CD4-positive, alpha-beta T cell treated with Interleukin-21 for 1 hour (primary cell): ENCODE results near the gene OR11H1.
"Not testable (repeated sequence)": the region's sequence is repeated elsewhere in the genome, so short reads cannot be mapped to it uniquely, and the experiment has no call there.

Experiments used
- DNase-seq: peaks from one replicate; pipeline ENCODE4 v3.0.0-alpha.2; 2020

The OR11H1 gene, protein sequence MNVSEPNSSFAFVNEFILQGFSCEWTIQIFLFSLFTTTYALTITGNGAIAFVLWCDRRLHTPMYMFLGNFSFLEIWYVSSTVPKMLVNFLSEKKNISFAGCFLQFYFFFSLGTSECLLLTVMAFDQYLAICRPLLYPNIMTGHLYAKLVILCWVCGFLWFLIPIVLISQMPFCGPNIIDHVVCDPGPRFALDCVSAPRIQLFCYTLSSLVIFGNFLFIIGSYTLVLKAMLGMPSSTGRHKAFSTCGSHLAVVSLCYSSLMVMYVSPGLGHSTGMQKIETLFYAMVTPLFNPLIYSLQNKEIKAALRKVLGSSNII

GRCh38 chr22:15527892-15528291, at the start of gene OR11H1:
Gene OR11H1, plus strand, starts transcription at chr22:15528192. Its CDS starts 0 bp downstream, at chr22:15528192.
- DNase-seq = not testable (repeated sequence)

GRCh38 chr22:15509967-15510366, 18.0 kb upstream of the OR11H1 start:
- DNase-seq = not testable (repeated sequence)

- DNase-seq = not testable (repeated sequence)
Measured at GRCh38 chr22:15515896-15516295, 12.1 kb upstream of the OR11H1 start.

- DNase-seq = not testable (repeated sequence)
Measured at GRCh38 chr22:15553767-15554166, 25.8 kb downstream of the OR11H1 start.

DNA sequence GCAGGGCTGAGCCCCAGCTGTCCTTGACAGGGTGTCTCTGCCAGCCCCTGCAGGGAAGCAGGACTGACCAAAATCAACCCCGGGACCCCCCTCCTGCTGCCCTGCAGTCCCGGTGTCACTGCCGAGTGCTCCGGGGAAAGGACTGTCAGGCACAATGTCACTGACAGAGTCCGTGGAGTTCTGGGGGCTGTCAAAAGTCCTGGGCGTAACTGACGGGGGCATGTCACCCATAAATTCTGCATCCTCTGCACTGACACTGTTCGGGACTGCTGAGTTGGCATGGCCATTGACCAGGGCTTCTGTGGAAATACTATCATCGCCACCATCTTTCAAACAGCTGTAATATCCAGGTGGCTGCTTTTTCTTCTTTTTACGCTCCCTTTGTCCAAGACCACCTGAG, 35.5 kb downstream of the OR11H1 start:
- DNase-seq = not testable (repeated sequence)

- not testable (repeated sequence) for DNase-seq
Measured at GRCh38 chr22:15565063-15565462, 37.1 kb downstream of the OR11H1 start.
